ENCODE results near the gene MXI1.

The MXI1 gene

DNA sequence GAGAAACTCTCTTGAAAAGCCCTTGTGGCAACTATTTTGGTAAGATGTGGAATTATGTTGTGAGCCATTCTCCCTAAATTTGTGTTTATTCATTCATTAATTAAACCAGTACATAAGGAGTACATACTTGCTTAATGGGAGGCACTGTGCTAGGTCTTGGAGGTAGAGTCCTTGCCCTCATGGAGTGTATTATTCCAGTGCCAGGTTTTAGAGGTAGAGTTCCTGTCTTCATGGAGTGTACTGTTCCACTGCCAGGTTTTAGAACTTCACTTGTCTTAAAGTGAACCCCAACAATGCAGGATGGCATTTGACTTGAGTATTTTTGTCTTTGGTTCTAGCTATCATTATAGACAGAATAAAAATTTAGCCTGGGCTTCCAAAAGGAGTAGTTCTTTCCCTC, 8.8 kb downstream of the MXI1 start:
- no peak for DNase-seq

GRCh38 chr10:110216942-110217661, 9.7 kb downstream of the MXI1 start:
- DNase-seq = no peak

- DNase-seq = no peak
These were observed 10.2 kb downstream of the MXI1 start for GRCh38 chr10:110217662-110218008.

- DNase-seq = no peak
These were observed 11.2 kb downstream of the MXI1 start for GRCh38 chr10:110218632-110219031.

DNA sequence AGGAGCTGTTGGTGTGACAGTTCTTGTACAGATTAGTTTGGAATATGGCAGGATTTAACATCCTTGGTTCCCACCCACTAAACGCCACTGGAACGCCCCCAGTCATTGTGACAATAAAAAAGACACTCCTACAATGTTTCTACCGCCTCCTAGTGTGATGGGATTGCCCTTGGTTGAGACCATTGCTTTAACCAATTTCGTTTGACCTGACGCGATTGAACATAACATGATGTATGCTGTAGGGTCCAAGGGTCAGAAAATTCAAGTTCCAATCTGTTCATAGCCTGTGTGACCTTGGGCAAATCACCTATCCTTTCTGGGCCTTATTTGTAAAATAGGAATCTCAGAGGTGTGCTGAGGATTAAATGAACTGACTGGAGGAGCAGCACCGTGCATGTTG, 12.5 kb downstream of the MXI1 start:
- DNase-seq = no peak

DNA sequence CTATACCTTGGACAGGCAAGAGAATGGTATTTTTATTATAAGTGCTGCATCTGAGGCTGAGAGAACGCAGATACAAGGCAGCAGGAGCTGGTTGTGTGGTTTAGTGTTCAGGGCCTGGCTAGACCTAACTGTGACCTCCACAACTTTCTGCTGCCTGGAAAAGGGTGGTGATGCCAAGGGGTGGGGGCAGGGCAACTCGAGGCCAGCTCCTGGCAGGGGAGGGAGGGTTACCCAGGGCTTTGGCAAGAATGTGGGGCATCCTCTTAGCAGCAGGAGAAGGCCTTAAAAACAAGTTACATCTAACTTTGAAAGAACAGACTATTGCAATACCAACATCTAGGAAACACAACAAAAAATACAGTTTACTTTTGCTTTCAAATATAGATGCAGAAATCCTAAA, 13.0 kb downstream of the MXI1 start:
- DNase-seq = no peak

DNA sequence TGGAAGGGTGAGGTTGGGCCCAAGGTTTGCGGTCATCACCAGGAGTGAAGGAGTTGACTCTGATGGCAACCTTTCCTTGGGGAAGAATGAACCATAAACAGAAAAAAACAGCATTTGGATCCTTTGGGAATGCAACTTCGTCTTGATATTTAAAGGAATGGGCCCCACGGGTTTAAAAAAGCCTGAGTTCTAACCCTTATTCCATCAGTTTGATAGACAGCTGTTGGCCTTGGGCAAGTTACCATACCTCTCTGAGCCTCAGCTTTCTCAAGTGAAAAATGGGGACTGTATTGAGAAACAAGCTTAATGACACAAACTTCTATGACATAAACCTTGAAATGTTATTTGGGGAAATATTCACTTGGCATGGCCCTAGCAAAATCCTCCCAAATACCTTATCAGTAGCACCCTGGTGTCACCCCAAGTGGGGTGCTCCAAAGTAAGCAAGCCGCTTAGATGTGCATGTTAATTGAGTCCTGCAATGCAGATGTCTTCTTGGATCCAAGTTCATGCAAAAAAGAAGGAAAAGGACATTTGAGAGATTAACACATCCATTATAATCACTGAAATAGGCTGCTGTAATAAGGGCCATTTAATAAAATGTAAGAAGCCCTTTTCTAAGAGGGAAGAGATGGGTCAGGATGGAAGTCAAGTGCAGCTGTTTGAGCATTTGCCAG, 13.8 kb downstream of the MXI1 start:
- DNase-seq = no peak

GRCh38 chr10:110221721-110222261, 14.4 kb downstream of the MXI1 start:
- peak; percentile 96 for DNase-seq

DNA sequence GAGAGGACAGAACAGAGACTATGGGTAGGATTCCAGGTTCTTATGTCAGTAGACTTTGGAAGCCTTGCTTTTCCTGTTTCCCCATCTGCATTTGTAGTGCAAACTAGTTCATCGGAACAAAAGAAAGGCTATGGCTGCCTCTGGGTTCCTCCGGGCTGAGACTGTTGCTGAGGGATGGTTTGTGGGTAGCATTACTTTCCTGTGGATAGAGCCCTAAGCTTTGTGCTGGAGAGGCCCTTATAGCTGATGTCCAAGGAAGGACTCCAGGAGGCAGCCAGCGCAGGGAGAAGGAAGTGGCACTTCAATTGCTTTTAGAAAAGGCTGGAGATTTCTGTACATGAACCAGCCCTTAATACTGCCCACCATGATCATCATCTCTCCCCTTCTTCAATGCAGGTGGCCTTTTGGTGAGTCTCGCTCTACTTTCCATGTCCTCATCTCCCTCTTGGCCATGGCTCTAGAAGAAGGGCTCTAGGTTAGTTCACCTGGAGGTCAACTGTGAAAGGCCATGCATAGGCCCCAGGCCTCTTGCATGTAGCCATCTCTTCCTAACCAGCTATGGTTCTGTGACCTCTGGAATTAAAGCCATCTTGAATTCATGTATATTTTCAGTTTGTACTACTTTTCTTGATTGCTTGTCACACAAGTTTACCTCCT, 15.4 kb downstream of the MXI1 start:
- DNase-seq = no peak

GRCh38 chr10:110223298-110223925, 16.0 kb downstream of the MXI1 start:
- no peak for DNase-seq

DNA sequence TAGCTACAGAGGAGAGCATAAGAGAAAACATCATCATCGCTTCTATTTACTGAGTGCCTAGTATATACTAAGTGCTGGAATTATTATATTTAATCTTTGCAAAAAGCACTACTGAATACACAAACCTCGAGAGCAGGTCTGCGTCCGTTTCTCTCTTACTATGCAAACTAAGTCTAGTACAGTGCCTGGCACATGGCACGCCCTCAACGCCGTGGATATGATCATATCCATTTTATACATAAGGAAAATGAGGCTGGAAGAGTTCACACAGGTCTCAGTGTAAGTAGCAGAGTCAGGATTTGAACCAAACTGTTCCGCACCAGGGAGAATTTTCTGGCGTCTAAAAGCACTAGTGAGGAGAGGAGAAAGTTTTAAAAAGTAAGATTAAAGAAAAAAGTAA, 17.6 kb downstream of the MXI1 start:
- DNase-seq = no peak

GRCh38 chr10:110225441-110225755, 18.0 kb downstream of the MXI1 start:
- no peak for DNase-seq

GRCh38 chr10:110225756-110226542, 18.5 kb downstream of the MXI1 start:
- peak; percentile 98 for DNase-seq

- DNase-seq = peak; percentile 89
These were observed 19.1 kb downstream of the MXI1 start for GRCh38 chr10:110226543-110226925.

DNA sequence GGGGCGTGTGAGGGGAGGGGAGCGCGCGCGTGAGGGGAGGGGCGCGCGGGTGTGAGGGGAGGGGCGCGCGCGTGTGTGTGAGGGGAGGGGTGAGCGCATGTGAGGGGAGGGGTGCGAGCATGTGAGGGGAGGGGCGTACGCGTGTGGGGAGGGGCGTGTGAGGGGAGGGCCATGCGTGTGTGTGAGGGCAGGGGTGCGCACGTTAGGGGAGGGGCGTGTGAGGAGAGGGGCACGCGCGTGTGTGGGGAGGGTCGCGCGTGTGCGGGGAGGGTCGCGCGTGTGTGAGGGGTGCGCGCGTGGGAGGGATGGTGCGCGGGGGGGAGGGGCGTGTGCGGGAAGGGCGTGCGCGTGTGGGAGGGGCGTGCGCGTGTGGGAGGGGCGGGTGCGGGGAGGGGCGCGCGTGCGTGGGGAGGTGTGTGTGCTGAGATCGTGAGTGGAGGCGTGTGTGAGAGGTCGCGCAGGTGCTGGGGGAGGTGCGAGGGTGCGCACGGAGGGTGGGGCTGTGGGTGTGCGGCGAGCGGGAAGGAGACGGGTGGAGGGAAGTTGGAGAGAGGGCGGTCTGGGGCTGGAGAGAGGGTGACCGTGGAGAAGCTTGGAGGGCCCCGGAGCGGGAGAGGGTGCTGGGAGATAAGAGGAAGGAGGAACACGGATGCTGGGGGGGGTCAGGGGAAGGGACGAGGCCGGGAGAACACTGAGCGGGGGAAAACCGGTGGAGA, 19.7 kb downstream of the MXI1 start:
- DNase-seq = peak; percentile 22

DNA sequence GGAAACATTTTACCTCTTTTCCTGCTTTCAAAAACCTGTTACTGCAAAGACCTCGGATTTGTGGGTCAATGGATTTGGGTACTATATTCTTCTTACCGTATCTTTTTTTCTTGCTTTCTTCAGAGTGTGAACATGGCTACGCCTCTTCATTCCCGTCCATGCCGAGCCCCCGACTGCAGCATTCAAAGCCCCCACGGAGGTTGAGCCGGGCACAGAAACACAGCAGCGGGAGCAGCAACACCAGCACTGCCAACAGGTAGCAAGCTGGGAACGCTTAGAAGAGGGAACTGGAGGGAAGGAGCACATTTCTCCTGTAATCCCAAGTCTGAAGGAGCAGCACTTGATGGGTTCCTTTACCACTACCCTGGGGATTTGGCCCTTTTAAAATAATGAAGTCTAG, 20.7 kb downstream of the MXI1 start:
- no peak for DNase-seq

GRCh38 chr10:110229155-110229554, 21.8 kb downstream of the MXI1 start:
- no peak for DNase-seq

DNA sequence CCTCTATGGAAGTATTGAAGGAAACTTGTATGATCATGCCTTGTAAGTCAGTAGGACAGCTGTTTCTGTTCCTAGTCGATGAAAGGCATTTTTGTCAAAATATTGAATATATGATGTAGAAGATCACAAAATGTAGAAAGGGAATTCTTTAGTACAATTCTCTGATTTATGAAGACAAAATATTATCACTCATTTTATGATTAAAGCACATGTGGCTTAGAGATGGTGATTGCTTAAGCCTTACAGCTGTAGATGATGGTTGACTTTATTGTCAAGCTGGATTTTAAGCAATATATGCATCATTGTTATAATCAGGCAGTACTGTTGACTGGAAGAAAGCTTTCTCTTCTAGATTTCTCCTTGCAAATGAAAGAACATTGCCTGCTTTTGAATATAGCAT, 26.4 kb downstream of the MXI1 start:
- no peak for DNase-seq

DNA sequence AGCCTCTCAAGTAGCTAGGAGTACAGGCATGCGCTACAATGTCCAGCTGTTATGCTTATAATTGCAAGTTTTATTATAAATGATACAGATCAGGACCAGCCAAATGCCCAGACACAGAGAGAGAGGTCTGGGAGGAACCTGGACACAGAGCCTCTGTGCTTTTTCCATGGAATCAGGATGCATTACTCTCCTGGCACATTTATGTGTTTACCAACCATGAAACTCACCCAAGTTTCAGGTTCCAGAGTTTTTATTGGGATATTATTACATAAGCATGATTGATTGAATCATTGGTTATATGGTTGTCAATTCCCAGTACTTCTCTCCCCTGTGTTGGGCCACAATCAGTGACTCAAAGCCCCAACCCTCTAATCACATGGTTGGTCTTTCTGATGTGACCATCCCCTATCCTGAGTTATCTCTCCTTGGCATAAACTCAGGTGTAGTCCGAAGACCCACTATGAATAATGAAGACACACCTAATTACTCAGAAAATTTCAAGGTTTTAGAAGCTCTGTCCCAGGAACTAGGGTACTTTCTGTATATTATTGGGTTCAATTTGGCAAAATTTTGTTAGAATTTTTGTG, 30.6 kb downstream of the MXI1 start:
- no peak for DNase-seq

DNA sequence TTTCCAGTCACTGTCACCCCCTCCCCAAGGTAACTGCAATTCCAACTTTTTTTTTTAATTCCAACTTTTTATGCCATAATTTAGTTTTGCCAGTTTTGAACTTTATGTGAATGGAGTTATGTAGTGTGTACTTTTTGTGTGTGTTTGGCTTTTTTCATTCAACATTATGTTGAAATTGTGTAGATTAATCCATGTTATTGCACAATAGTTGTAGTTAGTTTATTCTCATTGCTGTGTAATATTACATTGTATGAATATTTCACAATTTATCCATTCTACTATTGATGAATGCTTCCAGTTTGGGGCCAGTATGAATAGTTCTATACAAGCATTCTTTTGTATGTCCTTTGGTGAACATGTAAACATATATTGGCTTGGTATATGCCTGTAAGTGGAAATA, 32.5 kb downstream of the MXI1 start:
- peak; percentile 15 for DNase-seq

GRCh38 chr10:110241407-110241806, 34.0 kb downstream of the MXI1 start:
- no peak for DNase-seq

- no peak for DNase-seq
These were observed 34.4 kb downstream of the MXI1 start for GRCh38 chr10:110241841-110242240.
